GM18951 (cell line): ENCODE data around the gene GPR107.

ENCODE experiments used
- POLR2A ChIP-seq: IDR thresholded peaks from 4 replicates; pipeline ENCODE4 v1.6.1; 2011; ENCODE audit warnings: mild to moderate bottlenecking; ENCODE audit not compliant: insufficient read length, insufficient read depth; ENCODE audit errors: extremely low read depth
- in situ Hi-C: fragments of 300-500 bp; cut with MboI; formaldehyde crosslinking; loops from one replicate; pipeline ENCODE4 v1.12.0; 2022; ENCODE audit warnings: low sequenced_read_pairs, mixed read lengths, inconsistent platforms; ENCODE audit not compliant: unreplicated experiment

GPR107 gene

DNA sequence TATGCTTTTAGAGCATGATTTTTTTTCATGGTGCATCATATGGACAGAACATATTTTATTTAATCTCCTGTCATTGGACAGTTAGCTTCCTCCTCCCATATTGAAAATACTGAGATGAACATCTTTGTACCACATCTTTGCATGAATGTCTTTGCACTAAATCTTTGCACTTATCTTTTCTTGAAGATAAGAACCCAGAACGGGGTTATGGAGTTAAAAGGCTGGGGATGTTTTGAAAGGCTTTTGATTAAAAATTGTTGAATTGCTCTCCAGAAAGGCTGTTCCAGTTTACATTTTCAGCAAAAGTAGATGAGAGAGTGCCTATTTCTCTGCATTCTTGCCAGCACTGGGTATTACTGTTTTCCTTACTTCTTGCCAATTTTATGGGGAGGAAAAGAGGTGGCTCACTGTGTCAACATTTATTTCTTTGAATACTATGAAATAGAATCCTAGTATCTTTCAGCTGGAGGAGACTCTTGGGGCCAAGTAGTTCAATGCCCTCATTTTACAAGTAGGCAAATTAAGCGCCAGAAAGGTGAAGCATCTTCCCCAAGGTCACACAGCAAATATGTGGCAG, 125.7 kb downstream of the GPR107 start:
- no peak for TF ChIP-seq POLR2A
- in situ Hi-C loops = no loop called here

DNA sequence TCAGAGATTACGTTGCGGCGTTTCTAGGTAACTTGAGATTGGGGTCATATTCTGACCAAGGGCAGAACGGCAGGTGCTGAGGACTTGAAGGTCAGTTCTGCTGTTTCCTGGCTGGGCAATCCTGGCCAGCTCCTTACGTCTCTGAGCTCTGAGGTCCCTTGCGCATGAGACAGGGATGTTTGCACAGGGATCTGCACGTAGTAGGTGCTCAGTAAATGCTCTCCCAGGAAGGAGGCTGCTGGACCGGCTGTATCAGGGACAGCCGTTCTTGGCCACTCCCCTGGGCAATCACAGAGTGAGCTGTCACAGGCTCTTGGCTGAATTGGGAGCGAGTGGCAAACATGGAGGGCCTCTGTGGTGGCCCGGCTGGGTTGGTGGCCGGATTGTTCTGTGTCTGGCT, 126.8 kb downstream of the GPR107 start:
- in situ Hi-C loops = no loop called here

DNA sequence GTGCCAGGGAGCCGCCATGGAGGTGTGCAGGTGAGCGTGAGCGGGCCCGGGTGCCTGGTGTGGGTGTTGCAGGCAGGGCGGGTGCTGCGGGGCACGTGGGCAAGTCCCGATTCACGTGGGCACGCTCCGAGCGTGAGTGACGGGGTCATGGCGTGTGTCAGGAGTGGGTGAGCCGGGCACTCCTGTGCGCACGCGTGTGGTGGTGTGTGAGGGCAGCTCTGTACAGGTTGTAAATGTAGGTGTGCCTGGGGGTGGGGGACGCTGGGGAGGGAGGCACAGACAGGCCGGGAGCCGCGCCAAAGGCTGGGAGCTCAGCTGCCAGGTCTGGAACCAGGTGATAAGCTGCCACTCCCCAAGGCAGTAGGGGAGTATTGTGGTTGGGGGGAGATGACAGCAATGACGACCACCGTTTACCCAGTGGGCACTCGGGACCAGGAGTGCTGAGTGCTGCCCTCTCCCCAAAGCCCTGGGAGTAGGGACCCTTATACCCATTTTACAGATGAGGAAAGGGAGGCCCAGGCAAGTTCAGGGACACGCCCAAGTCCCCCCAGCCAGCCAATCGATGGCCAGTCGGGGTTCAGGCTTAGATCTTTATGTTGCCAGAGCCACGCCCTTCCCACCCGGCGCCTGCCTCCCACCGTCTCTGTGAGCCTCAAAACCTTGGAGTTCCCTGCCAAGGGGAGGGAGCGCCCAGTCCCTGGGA, 128.1 kb downstream of the GPR107 start:
- no peak for TF ChIP-seq POLR2A
- in situ Hi-C loops = no loop called here

More for the DNA sequence above, 126.8 kb downstream of the GPR107 start:
- no peak for TF ChIP-seq POLR2A

DNA sequence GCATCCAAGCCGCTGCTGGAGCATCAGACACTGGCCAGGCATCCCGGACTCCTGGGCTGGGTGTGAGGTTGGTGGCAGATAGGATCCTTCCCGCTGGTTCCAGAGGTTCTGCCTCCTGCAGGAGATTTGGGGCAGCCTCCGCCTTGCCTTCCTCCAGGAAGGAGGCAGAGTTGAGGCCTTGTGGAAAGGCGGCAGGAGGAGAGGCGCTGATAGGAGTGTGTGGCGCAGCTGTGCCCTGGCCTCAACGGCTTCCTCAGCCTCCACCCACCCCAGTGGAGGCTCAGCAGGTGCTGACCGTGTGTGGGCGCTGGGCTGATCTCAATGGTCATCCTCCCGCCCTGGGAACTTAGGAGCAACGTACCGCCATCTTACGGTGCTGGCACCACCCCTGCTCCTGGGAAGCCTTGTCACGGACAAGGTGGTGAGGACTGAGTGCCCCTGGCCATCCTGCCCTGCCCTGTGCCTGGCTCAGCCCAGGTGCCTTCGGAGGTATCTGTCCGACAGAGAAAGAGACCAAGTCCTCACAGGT, 128.7 kb downstream of the GPR107 start:
- no peak for TF ChIP-seq POLR2A
- in situ Hi-C loops = no loop called here

GRCh38 chr9:130183133-130183762, 129.5 kb downstream of the GPR107 start:
- in situ Hi-C loops = no loop called here
- no peak for TF ChIP-seq POLR2A

DNA sequence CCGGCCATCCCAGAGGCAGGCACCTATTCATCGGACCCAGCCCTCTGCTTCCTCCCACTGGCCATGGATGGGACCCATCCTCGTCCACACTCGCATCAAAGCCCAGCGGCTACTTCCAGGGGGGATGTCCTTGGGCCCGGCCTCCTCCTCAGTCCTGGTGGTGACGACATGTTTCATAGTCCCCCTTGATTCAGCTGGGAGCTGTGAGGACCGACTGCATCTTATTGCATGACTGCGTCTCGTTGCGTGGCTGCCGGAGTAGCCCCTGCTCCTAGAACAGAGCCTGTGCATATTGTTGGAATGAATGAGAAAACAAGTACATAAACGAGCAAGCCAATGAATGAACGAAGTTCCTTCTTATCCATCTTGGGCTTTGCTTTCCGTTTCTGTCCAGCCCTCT, 131.3 kb downstream of the GPR107 start:
- in situ Hi-C loops = no loop called here
- TF ChIP-seq POLR2A = no peak

DNA sequence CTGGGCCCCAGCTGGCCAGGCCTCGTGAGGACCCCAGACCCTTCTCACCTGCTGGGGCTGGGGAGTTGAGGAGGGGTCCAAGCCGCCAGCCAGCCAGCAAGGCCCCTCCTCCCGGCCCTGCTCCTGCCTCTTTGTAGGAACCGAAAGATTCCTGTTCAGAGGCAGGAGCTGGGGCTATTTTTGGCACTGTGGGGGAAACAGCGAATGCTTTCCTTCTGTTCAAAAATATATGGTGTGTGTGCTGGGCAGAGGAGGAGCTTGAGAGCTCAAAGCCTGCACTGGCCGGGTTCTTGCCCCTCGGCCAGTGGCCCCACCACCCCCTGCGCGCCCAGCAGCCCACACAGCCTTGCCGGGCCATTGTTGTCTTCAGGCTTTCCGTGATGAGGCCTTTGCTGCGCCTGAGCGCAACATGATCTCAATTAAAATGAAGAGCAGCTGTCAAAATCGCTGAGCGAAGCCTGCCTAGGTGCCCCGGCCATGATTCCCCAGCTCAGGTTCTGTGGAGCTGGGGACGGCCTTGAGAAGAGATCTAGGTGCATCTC, 131.9 kb downstream of the GPR107 start:
- in situ Hi-C loops = no loop called here
- TF ChIP-seq POLR2A = no peak

DNA sequence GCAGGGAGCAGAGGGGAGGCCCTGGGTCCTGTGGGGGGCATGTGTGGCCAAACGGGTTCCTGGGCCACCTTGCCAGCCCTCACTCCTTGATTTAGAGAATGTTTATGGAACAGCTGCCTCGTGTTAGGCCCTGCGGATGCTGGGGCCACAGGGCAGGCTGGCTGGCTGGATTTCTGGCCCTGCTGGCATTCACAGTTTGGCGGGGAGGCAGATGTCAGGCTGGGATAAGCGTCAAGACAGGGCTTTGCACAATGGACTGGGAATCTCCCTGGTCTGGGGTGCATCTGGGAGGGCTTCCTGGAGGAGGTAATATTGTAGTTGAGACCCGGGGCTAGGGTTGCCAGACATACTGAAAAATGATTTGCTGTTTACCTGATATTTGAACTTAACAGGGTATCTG, 132.3 kb downstream of the GPR107 start:
- in situ Hi-C loops = no loop called here
- TF ChIP-seq POLR2A = no peak

DNA sequence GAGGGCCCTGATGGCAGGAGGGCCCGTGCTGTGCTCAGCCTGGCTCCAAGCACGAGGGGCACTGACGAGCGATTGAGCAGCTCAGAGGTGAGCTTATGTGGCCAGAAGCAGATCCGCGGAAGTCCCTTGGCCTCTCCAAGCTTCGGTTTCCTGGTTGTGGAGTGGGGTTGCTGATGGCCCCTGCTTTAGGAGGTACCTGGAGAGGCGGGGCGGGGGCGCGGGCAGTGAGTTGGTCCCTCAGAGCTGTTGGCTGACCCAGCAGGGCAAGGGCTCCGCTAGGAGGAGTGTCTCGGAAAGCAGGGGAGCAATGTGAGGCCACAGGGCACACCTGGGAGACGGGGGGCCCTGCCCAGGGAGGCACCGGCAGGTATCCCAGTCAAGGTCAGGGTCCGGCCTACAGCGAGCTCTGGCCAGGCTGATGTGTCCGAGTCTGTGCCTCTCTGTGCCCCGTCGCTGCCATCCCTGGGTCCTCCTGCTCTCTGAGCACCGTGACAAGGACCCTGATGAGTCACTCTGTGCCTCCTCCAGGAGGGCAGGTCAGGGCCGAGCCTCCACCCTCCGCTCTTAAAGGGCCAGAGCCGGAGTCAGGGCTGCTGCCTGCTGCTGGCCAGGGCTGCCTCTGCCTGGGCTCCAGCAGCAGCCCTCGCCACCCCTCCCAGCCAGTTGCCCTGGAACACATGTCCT, 133.3 kb downstream of the GPR107 start:
- no peak for TF ChIP-seq POLR2A
- in situ Hi-C loops = no loop called here

- no peak for TF ChIP-seq POLR2A
- in situ Hi-C loops = no loop called here
These were observed 133.8 kb downstream of the GPR107 start for GRCh38 chr9:130187523-130187846.

GRCh38 chr9:130188860-130189481, 135.3 kb downstream of the GPR107 start:
- no peak for TF ChIP-seq POLR2A
- in situ Hi-C loops = no loop called here
